Activated CD4-positive, alpha-beta T cell treated with anti-CD3 and anti-CD28 coated beads for 4 hours (primary cell): ENCODE results near the gene H6PD.

Source experiments
- DNase-seq, 2 donors: peaks; one replicate each; pipeline ENCODE4 v3.0.0-alpha.2; 2020

H6PD gene

GRCh38 chr1:9234223-9235095 is at the start of gene H6PD:
Gene H6PD (plus strand): TSS chr1:9234774. CDS start chr1:9244935, 10,161 bp downstream.
- peak; percentile 60 to 68 for DNase-seq

- no peak for DNase-seq
Observed at GRCh38 chr1:9186082-9186859, 48.3 kb upstream of the H6PD start.

GRCh38 chr1:9187004-9187403 is 47.6 kb upstream of the H6PD start:
- DNase-seq = no peak

GRCh38 chr1:9190234-9190633 is 44.3 kb upstream of the H6PD start:
- no peak for DNase-seq

GRCh38 chr1:9191231-9191630 is 43.3 kb upstream of the H6PD start:
- no peak for DNase-seq

GRCh38 chr1:9192578-9193232 is 41.9 kb upstream of the H6PD start:
- no peak for DNase-seq

GRCh38 chr1:9193233-9193625 is 41.3 kb upstream of the H6PD start:
- no peak for DNase-seq

GRCh38 chr1:9194024-9194423 is 40.5 kb upstream of the H6PD start:
- DNase-seq = no peak

GRCh38 chr1:9195651-9196050 is 38.9 kb upstream of the H6PD start:
- DNase-seq = no peak

GRCh38 chr1:9196129-9197040 is 38.2 kb upstream of the H6PD start:
- peak; percentile 42 to 56 for DNase-seq

GRCh38 chr1:9197186-9198099 is 37.1 kb upstream of the H6PD start:
- no peak for DNase-seq

- no peak for DNase-seq
Observed at GRCh38 chr1:9198538-9199361, 35.8 kb upstream of the H6PD start.

GRCh38 chr1:9200441-9200840 is 34.1 kb upstream of the H6PD start:
- no peak for DNase-seq

GRCh38 chr1:9201401-9202239 is 33.0 kb upstream of the H6PD start:
- DNase-seq = no peak

GRCh38 chr1:9202240-9202870 is 32.2 kb upstream of the H6PD start:
- no peak for DNase-seq

- no peak for DNase-seq
Observed at GRCh38 chr1:9203511-9203982, 31.0 kb upstream of the H6PD start.

GRCh38 chr1:9204156-9204720 is 30.3 kb upstream of the H6PD start:
- no peak for DNase-seq

- DNase-seq = no peak
Observed at GRCh38 chr1:9207086-9207485, 27.5 kb upstream of the H6PD start.
